ENCODE data around the gene SELENOS.
"Not testable (repeated sequence)": the region's sequence is repeated elsewhere in the genome, so short reads cannot be mapped to it uniquely, and the experiment has no call there.

The SELENOS gene

GRCh38 chr15:101287342-101287741 is 10.1 kb upstream of the SELENOS start:
- H3K27ac ChIP-seq (ENCODE audit: low read depth, low read length); H2AK5ac ChIP-seq (ENCODE audit: low read length); H3K9ac ChIP-seq (ENCODE audit: low read length); H3K23ac ChIP-seq (ENCODE audit: low read length); H2BK5ac ChIP-seq (ENCODE audit: low read length); H2BK15ac ChIP-seq (replicated peaks; ENCODE audit: low read depth); H4K8ac ChIP-seq (ENCODE audit: low read depth, low read length); DNase-seq; H3K4me2 ChIP-seq (ENCODE audit: low read length); H3K18ac ChIP-seq (ENCODE audit: low read length); H3K4me1 ChIP-seq (ENCODE audit: control insufficient read depth, low read depth, low read length); H3K4me3 ChIP-seq (ENCODE audit: low read length); H3K36me3 ChIP-seq (ENCODE audit: control insufficient read depth, insufficient read depth, low read length); H2BK120ac ChIP-seq (ENCODE audit: low read depth, low read length); H3K27me3 ChIP-seq (ENCODE audit: insufficient read depth, low read length, poor library complexity); H3K4ac ChIP-seq (ENCODE audit: low read depth, low read length); H3K79me1 ChIP-seq (ENCODE audit: low read length); H4K5ac ChIP-seq (ENCODE audit: low read length); H3K56ac ChIP-seq (ENCODE audit: low read length): not testable (repeated sequence)
- H3K79me2 ChIP-seq (ENCODE audit: control insufficient read depth, insufficient read depth, low read length), result peaks cover 22% of the 10 kb centered on the region
- WGBS (ENCODE audit: extremely low coverage, insufficient coverage, low lambda C conversion rate), result no CpG with 5 or more reads among the region's 6 CpGs

GRCh38 chr15:101286471-101287114 is 9.3 kb upstream of the SELENOS start:
- no peak overlapping the region for H3K56ac ChIP-seq (ENCODE audit: low read length)
- H3K27me3 ChIP-seq (ENCODE audit: insufficient read depth, low read length, poor library complexity), result no peaks in the 10 kb centered on the region
- no peak overlapping the region for H3K23ac ChIP-seq (ENCODE audit: low read length)
- H3K4me1 ChIP-seq (ENCODE audit: control insufficient read depth, low read depth, low read length), result no peaks in the 10 kb centered on the region
- no peak overlapping the region for H3K4ac ChIP-seq (ENCODE audit: low read depth, low read length)
- no peak overlapping the region for H2BK120ac ChIP-seq (ENCODE audit: low read depth, low read length)
- no peak overlapping the region for H3K27ac ChIP-seq (ENCODE audit: low read depth, low read length)
- no peak overlapping the region for H4K5ac ChIP-seq (ENCODE audit: low read length)
- H4K8ac ChIP-seq (ENCODE audit: low read depth, low read length), result no peak overlapping the region
- H3K79me2 ChIP-seq (ENCODE audit: control insufficient read depth, insufficient read depth, low read length), result peaks cover 14% of the 10 kb centered on the region
- no peak overlapping the region for H3K4me3 ChIP-seq (ENCODE audit: low read length)
- H2BK15ac ChIP-seq (replicated peaks; ENCODE audit: low read depth), result no peak overlapping the region
- no CpG with 5 or more reads among the region's 9 CpGs for WGBS (ENCODE audit: extremely low coverage, insufficient coverage, low lambda C conversion rate)
- H3K4me2 ChIP-seq (ENCODE audit: low read length), result no peak overlapping the region
- H3K36me3 ChIP-seq (ENCODE audit: control insufficient read depth, insufficient read depth, low read length), result peaks cover 5% of the 10 kb centered on the region
- no peak overlapping the region for H3K18ac ChIP-seq (ENCODE audit: low read length)
- H2AK5ac ChIP-seq (ENCODE audit: low read length), result no peak overlapping the region
- no peak for DNase-seq
- no peak overlapping the region for H2BK5ac ChIP-seq (ENCODE audit: low read length)
- no peak overlapping the region for H3K9ac ChIP-seq (ENCODE audit: low read length)
- H3K79me1 ChIP-seq (ENCODE audit: low read length), result peaks cover 9% of the 10 kb centered on the region

GRCh38 chr15:101283931-101284330 is 6.6 kb upstream of the SELENOS start:
- DNase-seq, result no peak
- H2BK120ac ChIP-seq (ENCODE audit: low read depth, low read length), result no peak overlapping the region
- no peak overlapping the region for H2AK5ac ChIP-seq (ENCODE audit: low read length)
- no peak overlapping the region for H3K4me2 ChIP-seq (ENCODE audit: low read length)
- no peak overlapping the region for H2BK5ac ChIP-seq (ENCODE audit: low read length)
- no peak overlapping the region for H3K4ac ChIP-seq (ENCODE audit: low read depth, low read length)
- H3K27ac ChIP-seq (ENCODE audit: low read depth, low read length), result no peak overlapping the region
- no peaks in the 10 kb centered on the region for H3K27me3 ChIP-seq (ENCODE audit: insufficient read depth, low read length, poor library complexity)
- no peak overlapping the region for H3K23ac ChIP-seq (ENCODE audit: low read length)
- H3K36me3 ChIP-seq (ENCODE audit: control insufficient read depth, insufficient read depth, low read length), result peaks cover 7% of the 10 kb centered on the region
- H3K79me2 ChIP-seq (ENCODE audit: control insufficient read depth, insufficient read depth, low read length), result peaks cover 9% of the 10 kb centered on the region
- H4K5ac ChIP-seq (ENCODE audit: low read length), result no peak overlapping the region
- no peak overlapping the region for H4K8ac ChIP-seq (ENCODE audit: low read depth, low read length)
- H3K4me1 ChIP-seq (ENCODE audit: control insufficient read depth, low read depth, low read length), result no peaks in the 10 kb centered on the region
- H3K56ac ChIP-seq (ENCODE audit: low read length), result no peak overlapping the region
- no peak overlapping the region for H3K9ac ChIP-seq (ENCODE audit: low read length)
- WGBS (ENCODE audit: extremely low coverage, insufficient coverage, low lambda C conversion rate), result no CpG with 5 or more reads among the region's 6 CpGs
- no peak overlapping the region for H2BK15ac ChIP-seq (replicated peaks; ENCODE audit: low read depth)
- H3K18ac ChIP-seq (ENCODE audit: low read length), result no peak overlapping the region
- H3K79me1 ChIP-seq (ENCODE audit: low read length), result peaks cover 8% of the 10 kb centered on the region
- no peak overlapping the region for H3K4me3 ChIP-seq (ENCODE audit: low read length)

GRCh38 chr15:101280007-101280406 is 2.7 kb upstream of the SELENOS start:
- no peak overlapping the region for H2BK5ac ChIP-seq (ENCODE audit: low read length)
- H3K4ac ChIP-seq (ENCODE audit: low read depth, low read length), result no peak overlapping the region
- no peak overlapping the region for H3K4me2 ChIP-seq (ENCODE audit: low read length)
- peaks cover 15% of the 10 kb centered on the region for H3K79me2 ChIP-seq (ENCODE audit: control insufficient read depth, insufficient read depth, low read length)
- DNase-seq, result no peak
- H3K56ac ChIP-seq (ENCODE audit: low read length), result no peak overlapping the region
- H3K18ac ChIP-seq (ENCODE audit: low read length), result no peak overlapping the region
- no peak overlapping the region for H3K4me3 ChIP-seq (ENCODE audit: low read length)
- H3K4me1 ChIP-seq (ENCODE audit: control insufficient read depth, low read depth, low read length), result no peaks in the 10 kb centered on the region
- peaks cover 8% of the 10 kb centered on the region for H3K79me1 ChIP-seq (ENCODE audit: low read length)
- no peaks in the 10 kb centered on the region for H3K27me3 ChIP-seq (ENCODE audit: insufficient read depth, low read length, poor library complexity)
- peaks cover 7% of the 10 kb centered on the region for H3K36me3 ChIP-seq (ENCODE audit: control insufficient read depth, insufficient read depth, low read length)
- H2BK15ac ChIP-seq (replicated peaks; ENCODE audit: low read depth), result no peak overlapping the region
- no peak overlapping the region for H2AK5ac ChIP-seq (ENCODE audit: low read length)
- no peak overlapping the region for H4K8ac ChIP-seq (ENCODE audit: low read depth, low read length)
- no peak overlapping the region for H3K23ac ChIP-seq (ENCODE audit: low read length)
- H3K9ac ChIP-seq (ENCODE audit: low read length), result no peak overlapping the region
- H3K27ac ChIP-seq (ENCODE audit: low read depth, low read length), result no peak overlapping the region
- no peak overlapping the region for H4K5ac ChIP-seq (ENCODE audit: low read length)
- WGBS (ENCODE audit: extremely low coverage, insufficient coverage, low lambda C conversion rate), result no CpG with 5 or more reads among the region's 2 CpGs
- no peak overlapping the region for H2BK120ac ChIP-seq (ENCODE audit: low read depth, low read length)

GRCh38 chr15:101277943-101278564 is 769 bp upstream of the SELENOS start:
- H3K56ac ChIP-seq (ENCODE audit: low read length), result peak overlapping the region; percentile 70
- peak overlapping the region; percentile 34 for H3K9ac ChIP-seq (ENCODE audit: low read length)
- no peaks in the 10 kb centered on the region for H3K27me3 ChIP-seq (ENCODE audit: insufficient read depth, low read length, poor library complexity)
- no peak overlapping the region for H3K4me3 ChIP-seq (ENCODE audit: low read length)
- no peak overlapping the region for H3K27ac ChIP-seq (ENCODE audit: low read depth, low read length)
- H3K79me2 ChIP-seq (ENCODE audit: control insufficient read depth, insufficient read depth, low read length), result peaks cover 15% of the 10 kb centered on the region
- H3K4me1 ChIP-seq (ENCODE audit: control insufficient read depth, low read depth, low read length), result no peaks in the 10 kb centered on the region
- peak; percentile 64 for DNase-seq
- H4K8ac ChIP-seq (ENCODE audit: low read depth, low read length), result no peak overlapping the region
- no peak overlapping the region for H3K18ac ChIP-seq (ENCODE audit: low read length)
- peaks cover 15% of the 10 kb centered on the region for H3K36me3 ChIP-seq (ENCODE audit: control insufficient read depth, insufficient read depth, low read length)
- H3K4me2 ChIP-seq (ENCODE audit: low read length), result peak overlapping the region; percentile 9
- no peak overlapping the region for H3K23ac ChIP-seq (ENCODE audit: low read length)
- no peak overlapping the region for H2BK120ac ChIP-seq (ENCODE audit: low read depth, low read length)
- H3K79me1 ChIP-seq (ENCODE audit: low read length), result peaks cover 10% of the 10 kb centered on the region
- H3K4ac ChIP-seq (ENCODE audit: low read depth, low read length), result no peak overlapping the region
- no peak overlapping the region for H4K5ac ChIP-seq (ENCODE audit: low read length)
- no peak overlapping the region for H2BK15ac ChIP-seq (replicated peaks; ENCODE audit: low read depth)
- no peak overlapping the region for H2AK5ac ChIP-seq (ENCODE audit: low read length)
- no CpG with 5 or more reads among the region's 12 CpGs for WGBS (ENCODE audit: extremely low coverage, insufficient coverage, low lambda C conversion rate)
- no peak overlapping the region for H2BK5ac ChIP-seq (ENCODE audit: low read length)

Data from mesendoderm (in vitro differentiated cells).